Heart left ventricle (tissue), 16 donors: ENCODE results near the gene SYNM. TPM values are rescaled to one million over a fixed set of nuclear protein-coding genes. Genes with fewer than 3 reads are reported as not detected.

Source experiments
- ATAC-seq, 4 donors: fragments of 200-7000 bp; cut with Tn5 transposase; one replicate each; pipeline ENCODE4 v1.9.1; 2020 to 2022; ENCODE audit warnings: moderate library complexity in 4 of 4, mild to moderate bottlenecking in 3 of 4, moderate number of reproducible peaks in 1 of 4
- DNase-seq, 5 donors: peaks; one replicate each; pipeline ENCODE4 v3.0.0-alpha.2; 2020
- H3K27ac ChIP-seq, 12 donors: fragments of 200-600 bp; sonication (generic) in 4 of 12; one replicate each; pipeline versions ENCODE4 v1.5.0 to v1.8.0; 2016 to 2022; ENCODE audit warnings: mild to moderate bottlenecking in 2 of 12
- H3K27me3 ChIP-seq, 9 donors: fragments of 200-600 bp; sonication (generic) in 2 of 9; one replicate each; pipeline versions ENCODE4 v1.5.1 to v1.8.0; 2016 to 2022; ENCODE audit warnings: mild to moderate bottlenecking in 3 of 9
- H3K36me3 ChIP-seq, 9 donors: fragments of 200-600 bp; sonication (generic) in 2 of 9; one replicate each; pipeline versions ENCODE4 v1.5.0 to v1.8.0; 2018 to 2022; ENCODE audit warnings: mild to moderate bottlenecking in 2 of 9
- H3K4me1 ChIP-seq, 12 donors: fragments of 200-600 bp; sonication (generic) in 4 of 12; one replicate each; pipeline versions ENCODE4 v1.5.0 to v1.8.0; 2016 to 2022; ENCODE audit warnings: mild to moderate bottlenecking in 3 of 12
- H3K4me3 ChIP-seq, 12 donors: fragments of 200-600 bp; sonication (generic) in 4 of 12; one replicate each; pipeline versions ENCODE4 v1.5.0 to v1.8.0; 2017 to 2022; ENCODE audit warnings: mild to moderate bottlenecking in 9 of 12, moderate library complexity in 4 of 12
- H3K9me3 ChIP-seq, 12 donors: fragments of 200-600 bp; sonication (generic) in 4 of 12; one replicate each; pipeline versions ENCODE4 v1.5.0 to v1.8.0; 2016 to 2022; ENCODE audit warnings: mild to moderate bottlenecking in 1 of 12
- POLR2A ChIP-seq, 2 donors: fragments of 450-650 bp; IDR thresholded peaks; one replicate each; pipeline ENCODE4 v1.6.1; 2017; ENCODE audit warnings: antibody characterized with exemption in 2 of 2, mild to moderate bottlenecking in 2 of 2, moderate library complexity in 2 of 2
- WGBS, 4 donors: extraction: QIAGEN DNeasy Blood & Tissue Kit in 2 of 4; methylation state at CpG; one replicate each; pipeline versions ENCODE4 v1.1.5 to v1.1.7; 2013 to 2018; 5-methylcytosine and 5-hydroxymethylcytosine counted together
- intact Hi-C, 10 donors: fragments of 100-400 bp; cut with DNase I; formaldehyde crosslinking; loops; one replicate each; pipeline versions ENCODE4 v1.11.1 to v1.14.2; 2022
- polyA plus RNA-seq, 2 donors: library from polyadenylated mRNA; stranded (reverse); fragments of 200-250 nt; gene quantifications; one replicate each; pipeline ENCODE4 v1.2.3, GENCODE V29; 2013
- total RNA-seq, 9 donors: library from RNA; depleted of rRNA in 2 of 9; stranded (reverse); fragments of >200 nt in 2 of 9; fragmentation: NEBNext Ultra II Directional in 3 of 9; extraction: Animal tissue kit (Norgen Biotek cat#: 25700) in 3 of 9; gene quantifications; one replicate each; pipeline versions ENCODE4 v1.1.0 to v1.2.4, GENCODE V29; 2016 to 2023
- TF ChIP-seq, protein P1 (sequence below), 12 donors: fragments of 200-600 bp; sonication (generic) in 4 of 12; IDR thresholded peaks; one replicate each; pipeline versions ENCODE4 v1.5.0 to v1.8.0; 2018 to 2022; ENCODE audit warnings: antibody characterized with exemption in 12 of 12, mild to moderate bottlenecking in 5 of 12
- donor health status: ischemic (EF 13 %, LVEDD 7.1; RV severe dilation, severe dysfunction).
- donor health status: healthy with polysubstance abuse.
- donor health status: DM: no; HTN: yes; CAD: no.
- donor health status: DM: no; HTN: no; CAD: no.
- donor health status: ischemic (EF 25% LVEDD 6.9; RV normal size, moderate dysfunction).
- donor health status: ischemic (EF 25% LVEDD 5.7; RV mildly dilated, moderate dysfunction).
- donor health status: healthy.
- donor health status: DM: yes; HTN: yes; CAD: no.
- donor health status: ischemic (EF 35%, LVEDD 5.7; RV mildly dilated, moderate dysfunction).
- donor health status: nonischemic (EF 11% LVEDD 7.7; RV severe dilation, severe dysfunction).
- donor health status: DM: yes; HTN: yes; CAD: no.
- donor health status: PGD.
- donor health status: ischemic (EF 29% LVEDD 5.4; RV normal size, mild dysfunction).
- donor health status: nonischemic (EF 23%, LVEDD 6.1; RV moderate dilation, normal function).

The SYNM gene
- total and polyA plus RNA-seq, 11 donors, result 113 to 455 (median 262) TPM

DNA sequence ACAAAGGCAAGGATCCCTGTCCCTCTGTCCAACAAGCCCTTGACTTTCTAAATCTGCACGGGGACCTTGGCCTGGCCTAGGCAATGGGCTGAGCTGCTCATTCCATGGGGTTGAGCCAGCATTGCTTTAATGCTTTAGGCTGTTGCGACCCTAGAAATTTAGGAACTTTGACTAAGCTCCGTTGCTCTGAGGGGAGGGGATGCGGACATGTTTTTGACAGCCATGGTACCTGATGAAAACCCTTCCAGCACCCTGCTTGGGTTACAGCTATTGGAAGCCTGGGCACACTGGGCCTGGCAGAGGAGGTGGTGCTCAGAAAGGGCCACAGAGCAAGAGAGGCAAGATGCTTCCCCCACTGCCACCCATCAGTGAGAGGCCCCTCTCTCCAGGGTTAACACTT is 37.1 kb downstream of the SYNM start:
- TF ChIP-seq, protein P1, sequence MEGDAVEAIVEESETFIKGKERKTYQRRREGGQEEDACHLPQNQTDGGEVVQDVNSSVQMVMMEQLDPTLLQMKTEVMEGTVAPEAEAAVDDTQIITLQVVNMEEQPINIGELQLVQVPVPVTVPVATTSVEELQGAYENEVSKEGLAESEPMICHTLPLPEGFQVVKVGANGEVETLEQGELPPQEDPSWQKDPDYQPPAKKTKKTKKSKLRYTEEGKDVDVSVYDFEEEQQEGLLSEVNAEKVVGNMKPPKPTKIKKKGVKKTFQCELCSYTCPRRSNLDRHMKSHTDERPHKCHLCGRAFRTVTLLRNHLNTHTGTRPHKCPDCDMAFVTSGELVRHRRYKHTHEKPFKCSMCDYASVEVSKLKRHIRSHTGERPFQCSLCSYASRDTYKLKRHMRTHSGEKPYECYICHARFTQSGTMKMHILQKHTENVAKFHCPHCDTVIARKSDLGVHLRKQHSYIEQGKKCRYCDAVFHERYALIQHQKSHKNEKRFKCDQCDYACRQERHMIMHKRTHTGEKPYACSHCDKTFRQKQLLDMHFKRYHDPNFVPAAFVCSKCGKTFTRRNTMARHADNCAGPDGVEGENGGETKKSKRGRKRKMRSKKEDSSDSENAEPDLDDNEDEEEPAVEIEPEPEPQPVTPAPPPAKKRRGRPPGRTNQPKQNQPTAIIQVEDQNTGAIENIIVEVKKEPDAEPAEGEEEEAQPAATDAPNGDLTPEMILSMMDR (IDR thresholded peaks at IDR 0.05), result no peak
- TF ChIP-seq POLR2A (IDR thresholded peaks at IDR 0.05), result no peak
- DNase-seq (no peak), ATAC-seq (no peak)
- Histone ChIP-seq H3K4me3 (no peak overlapping the region), H3K9me3 (no peaks in the 10 kb centered on the region), H3K4me1 (peaks cover 0 to 26% (median 7%) of the 10 kb centered on the region in 12 donors), H3K27ac (peak overlapping the region in 2 of 12 donors; percentile 0 to 98), H3K36me3 (peaks cover 0 to 29% (median 16%) of the 10 kb centered on the region in 9 donors), H3K27me3 (no peaks in the 10 kb centered on the region)
- 71 to 87% (median 78%) methylated on average over 4 of the region's 4 CpGs for whole genome bisulfite sequencing, 4 donors
- intact Hi-C loops, result loop anchor here in 1 of 10 donors (5.0 kb wide), 1 partner anchor 35 kb away; the partner anchor contains the start of gene SYNM

GRCh38 chr15:99142562-99142961 is 37.7 kb downstream of the SYNM start:
- Histone ChIP-seq H3K36me3 (peaks cover 0 to 23% (median 11%) of the 10 kb centered on the region in 9 donors), H3K27me3 (no peaks in the 10 kb centered on the region), H3K27ac (peak overlapping the region in 3 of 12 donors; percentile 0 to 98 (median 27)), H3K9me3 (no peaks in the 10 kb centered on the region), H3K4me1 (peaks cover 0 to 26% (median 7%) of the 10 kb centered on the region in 12 donors), H3K4me3 (no peak overlapping the region)
- DNase-seq, result no peak
- TF ChIP-seq POLR2A (IDR thresholded peaks at IDR 0.05), result no peak
- TF ChIP-seq, protein P1 (IDR thresholded peaks at IDR 0.05), result no peak
- WGBS, 4 donors, result 82 to 87% (median 84%) methylated on average over 5 of the region's 5 CpGs
- intact Hi-C loops, result loop anchor here in 1 of 10 donors (5.0 kb wide), 1 partner anchor 35 kb away; the partner anchor contains the start of gene SYNM
- no peak for ATAC-seq

GRCh38 chr15:99143242-99143641 is 38.4 kb downstream of the SYNM start:
- ATAC-seq (no peak), DNase-seq (no peak)
- no peak for TF ChIP-seq POLR2A (IDR thresholded peaks at IDR 0.05)
- TF ChIP-seq, protein P1 (IDR thresholded peaks at IDR 0.05), result no peak
- Histone ChIP-seq H3K27me3 (no peaks in the 10 kb centered on the region), H3K36me3 (peaks cover 0 to 17% (median 6%) of the 10 kb centered on the region in 9 donors), H3K9me3 (no peaks in the 10 kb centered on the region), H3K4me1 (peaks cover 0 to 26% (median 7%) of the 10 kb centered on the region in 12 donors), H3K4me3 (no peak overlapping the region), H3K27ac (peak overlapping the region in 3 of 12 donors; percentile 27 to 98 (median 65))
- WGBS, 4 donors, result 80 to 86% (median 84%) methylated on average over 3 of the region's 3 CpGs
- intact Hi-C loops, result loop anchor here in 1 of 10 donors (5.0 kb wide), 1 partner anchor 36 kb away; the partner anchor contains the start of gene SYNM

DNA sequence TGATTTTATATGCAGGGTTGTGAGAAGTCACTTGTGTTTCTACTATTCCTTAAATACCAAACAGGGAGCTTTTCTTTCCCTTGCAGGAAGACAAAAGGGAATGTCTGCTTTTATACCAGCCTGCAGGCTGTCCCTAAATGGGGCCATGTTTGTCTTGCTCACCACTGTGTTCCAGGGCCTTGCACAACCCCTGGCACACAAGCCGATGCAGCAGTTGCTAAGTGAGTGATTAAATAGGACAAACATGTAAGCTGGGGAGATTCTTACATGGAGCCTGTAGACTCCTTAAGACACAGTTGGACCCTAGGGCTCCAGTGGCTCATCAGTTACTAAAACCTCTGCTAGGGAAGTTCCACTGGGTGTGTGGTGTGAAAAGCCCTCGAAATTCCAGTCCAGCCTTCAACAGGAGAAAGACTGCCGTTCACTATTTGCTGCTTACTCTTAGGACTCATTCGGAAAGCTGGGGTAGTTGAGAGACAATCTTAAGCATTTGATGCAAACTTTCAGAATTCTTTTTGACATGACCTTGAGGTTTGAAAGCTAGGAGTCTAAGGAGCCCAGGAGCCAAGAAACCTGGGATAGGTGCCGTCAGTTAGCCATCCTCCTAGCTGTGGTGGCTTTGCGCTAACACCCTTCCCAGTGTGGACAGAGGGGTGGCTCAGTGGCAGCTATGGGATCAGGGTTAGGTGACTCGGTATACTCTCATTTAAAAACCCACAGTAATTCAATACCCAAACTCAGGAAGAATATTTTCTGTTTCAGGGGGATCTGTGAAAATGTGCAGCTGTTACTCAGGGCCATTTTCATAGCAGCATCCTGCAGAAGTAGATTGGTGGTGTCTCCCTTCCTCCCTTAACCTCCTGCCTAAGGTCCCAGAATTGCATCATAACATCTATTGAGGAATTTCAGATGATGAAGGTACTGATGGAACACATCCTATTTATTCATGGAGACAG is 39.1 kb downstream of the SYNM start:
- peak in 2 of 5 donors; percentile 74 to 76 for DNase-seq

More for the DNA sequence above, 39.1 kb downstream of the SYNM start:
- Histone ChIP-seq H3K4me3 (no peak overlapping the region), H3K36me3 (peaks cover 0 to 14% (median 4%) of the 10 kb centered on the region in 9 donors), H3K4me1 (peaks cover 0 to 31% (median 7%) of the 10 kb centered on the region in 12 donors), H3K9me3 (no peaks in the 10 kb centered on the region), H3K27ac (peak overlapping the region in 4 of 12 donors; percentile 43 to 98 (median 59)), H3K27me3 (no peaks in the 10 kb centered on the region)
- intact Hi-C loops, result loop anchor here in 1 of 10 donors (5.0 kb wide), 1 partner anchor 37 kb away; the partner anchor contains the start of gene SYNM
- 79 to 87% (median 83%) methylated on average over 7 of the region's 7 CpGs for WGBS, 4 donors
- ATAC-seq, result peak; percentile 62 to 85 (median 78)
- no peak for TF ChIP-seq POLR2A (IDR thresholded peaks at IDR 0.05)
- TF ChIP-seq, protein P1 (IDR thresholded peaks at IDR 0.05), result no peak
